ENCODE measurements around the gene CENPO.

Gene CENPO

GRCh38 chr2:24853046-24853445 lies 59.8 kb downstream of the CENPO start:
- DNase-seq (ENCODE audit: insufficient read length, low spot score): no peak
- no peak for FAIRE-seq
- no peak for TF ChIP-seq POU2F2 (IDR thresholded peaks at IDR 0.05; ENCODE audit: low read depth, low read length)
- no peak for TF ChIP-seq PAX5 (IDR thresholded peaks at IDR 0.05; ENCODE audit: insufficient read depth, low read length, severe bottlenecking)
- no peak for TF ChIP-seq TAF1 (IDR thresholded peaks at IDR 0.05; ENCODE audit: low read depth, low read length)
- TF ChIP-seq SPI1 (IDR thresholded peaks at IDR 0.05; ENCODE audit: low read depth, low read length): no peak
- TF ChIP-seq POLR2AphosphoS5 (IDR thresholded peaks at IDR 0.05; ENCODE audit: low read depth, low read length): no peak
- TF ChIP-seq POLR2A (IDR thresholded peaks at IDR 0.05; ENCODE audit: low read depth, low read length): no peak

GRCh38 chr2:24853996-24854395 lies 60.8 kb downstream of the CENPO start:
- FAIRE-seq (no peak), DNase-seq (ENCODE audit: insufficient read length, low spot score) (no peak)
- TF ChIP-seq TAF1 (IDR thresholded peaks at IDR 0.05; ENCODE audit: low read depth, low read length): no peak
- TF ChIP-seq PAX5 (IDR thresholded peaks at IDR 0.05; ENCODE audit: insufficient read depth, low read length, severe bottlenecking): no peak
- TF ChIP-seq POLR2AphosphoS5 (IDR thresholded peaks at IDR 0.05; ENCODE audit: low read depth, low read length): no peak
- no peak for TF ChIP-seq POU2F2 (IDR thresholded peaks at IDR 0.05; ENCODE audit: low read depth, low read length)
- TF ChIP-seq SPI1 (IDR thresholded peaks at IDR 0.05; ENCODE audit: low read depth, low read length): no peak
- no peak for TF ChIP-seq POLR2A (IDR thresholded peaks at IDR 0.05; ENCODE audit: low read depth, low read length)

- FAIRE-seq: no peak
- no peak for DNase-seq (ENCODE audit: insufficient read length, low spot score)
- TF ChIP-seq TAF1 (IDR thresholded peaks at IDR 0.05; ENCODE audit: low read depth, low read length): no peak
- TF ChIP-seq POU2F2 (IDR thresholded peaks at IDR 0.05; ENCODE audit: low read depth, low read length): no peak
- no peak for TF ChIP-seq PAX5 (IDR thresholded peaks at IDR 0.05; ENCODE audit: insufficient read depth, low read length, severe bottlenecking)
- TF ChIP-seq POLR2AphosphoS5 (IDR thresholded peaks at IDR 0.05; ENCODE audit: low read depth, low read length): no peak
- TF ChIP-seq SPI1 (IDR thresholded peaks at IDR 0.05; ENCODE audit: low read depth, low read length): no peak
- TF ChIP-seq POLR2A (IDR thresholded peaks at IDR 0.05; ENCODE audit: low read depth, low read length): no peak
These were observed 61.9 kb downstream of the CENPO start for GRCh38 chr2:24855022-24855622.

- DNase-seq (ENCODE audit: insufficient read length, low spot score) (no peak), FAIRE-seq (no peak)
- TF ChIP-seq SPI1 (IDR thresholded peaks at IDR 0.05; ENCODE audit: low read depth, low read length): no peak
- no peak for TF ChIP-seq TAF1 (IDR thresholded peaks at IDR 0.05; ENCODE audit: low read depth, low read length)
These were observed 62.5 kb downstream of the CENPO start for GRCh38 chr2:24855726-24856125.

- FAIRE-seq: no peak
- DNase-seq (ENCODE audit: insufficient read length, low spot score): no peak
- TF ChIP-seq POU2F2 (IDR thresholded peaks at IDR 0.05; ENCODE audit: low read depth, low read length): no peak
- no peak for TF ChIP-seq POLR2A (IDR thresholded peaks at IDR 0.05; ENCODE audit: low read depth, low read length)
- no peak for TF ChIP-seq POLR2AphosphoS5 (IDR thresholded peaks at IDR 0.05; ENCODE audit: low read depth, low read length)
- TF ChIP-seq TAF1 (IDR thresholded peaks at IDR 0.05; ENCODE audit: low read depth, low read length): no peak
- TF ChIP-seq SPI1 (IDR thresholded peaks at IDR 0.05; ENCODE audit: low read depth, low read length): no peak
- no peak for TF ChIP-seq PAX5 (IDR thresholded peaks at IDR 0.05; ENCODE audit: insufficient read depth, low read length, severe bottlenecking)
These were observed 63.6 kb downstream of the CENPO start for GRCh38 chr2:24856791-24857211.

GRCh38 chr2:24857746-24858145 lies 64.5 kb downstream of the CENPO start:
- FAIRE-seq: no peak
- no peak for TF ChIP-seq POLR2A (IDR thresholded peaks at IDR 0.05; ENCODE audit: low read depth, low read length)
- no peak for TF ChIP-seq POLR2AphosphoS5 (IDR thresholded peaks at IDR 0.05; ENCODE audit: low read depth, low read length)
- TF ChIP-seq SPI1 (IDR thresholded peaks at IDR 0.05; ENCODE audit: low read depth, low read length): no peak
- no peak for TF ChIP-seq TAF1 (IDR thresholded peaks at IDR 0.05; ENCODE audit: low read depth, low read length)
- TF ChIP-seq POU2F2 (IDR thresholded peaks at IDR 0.05; ENCODE audit: low read depth, low read length): no peak
- no peak for TF ChIP-seq PAX5 (IDR thresholded peaks at IDR 0.05; ENCODE audit: insufficient read depth, low read length, severe bottlenecking)
- DNase-seq (ENCODE audit: insufficient read length, low spot score): no peak

- FAIRE-seq: no peak
- TF ChIP-seq TAF1 (IDR thresholded peaks at IDR 0.05; ENCODE audit: low read depth, low read length): no peak
- TF ChIP-seq POLR2A (IDR thresholded peaks at IDR 0.05; ENCODE audit: low read depth, low read length): no peak
- no peak for TF ChIP-seq SPI1 (IDR thresholded peaks at IDR 0.05; ENCODE audit: low read depth, low read length)
- no peak for TF ChIP-seq POU2F2 (IDR thresholded peaks at IDR 0.05; ENCODE audit: low read depth, low read length)
- TF ChIP-seq PAX5 (IDR thresholded peaks at IDR 0.05; ENCODE audit: insufficient read depth, low read length, severe bottlenecking): no peak
These were observed 65.8 kb downstream of the CENPO start for GRCh38 chr2:24858996-24859395.

GRCh38 chr2:24859968-24860600 lies 66.9 kb downstream of the CENPO start:
- FAIRE-seq: no peak
- TF ChIP-seq POLR2AphosphoS5 (IDR thresholded peaks at IDR 0.05; ENCODE audit: low read depth, low read length) (no peak), TAF1 (IDR thresholded peaks at IDR 0.05; ENCODE audit: low read depth, low read length) (no peak), POLR2A (IDR thresholded peaks at IDR 0.05; ENCODE audit: low read depth, low read length) (no peak), PAX5 (IDR thresholded peaks at IDR 0.05; ENCODE audit: insufficient read depth, low read length, severe bottlenecking) (no peak), POU2F2 (IDR thresholded peaks at IDR 0.05; ENCODE audit: low read depth, low read length) (no peak), SPI1 (IDR thresholded peaks at IDR 0.05; ENCODE audit: low read depth, low read length) (no peak)
- DNase-seq (ENCODE audit: insufficient read length, low spot score): no peak

More at GRCh38 chr2:24858996-24859395, 65.8 kb downstream of the CENPO start:
- DNase-seq (ENCODE audit: insufficient read length, low spot score): no peak

GRCh38 chr2:24860631-24861030 lies 67.4 kb downstream of the CENPO start:
- DNase-seq (ENCODE audit: insufficient read length, low spot score) (no peak), FAIRE-seq (no peak)
- TF ChIP-seq POLR2A (IDR thresholded peaks at IDR 0.05; ENCODE audit: low read depth, low read length) (no peak), POU2F2 (IDR thresholded peaks at IDR 0.05; ENCODE audit: low read depth, low read length) (no peak), PAX5 (IDR thresholded peaks at IDR 0.05; ENCODE audit: insufficient read depth, low read length, severe bottlenecking) (no peak), TAF1 (IDR thresholded peaks at IDR 0.05; ENCODE audit: low read depth, low read length) (no peak), SPI1 (IDR thresholded peaks at IDR 0.05; ENCODE audit: low read depth, low read length) (no peak), POLR2AphosphoS5 (IDR thresholded peaks at IDR 0.05; ENCODE audit: low read depth, low read length) (no peak)
